NCI-H2227 (cell line): ENCODE measurements around the gene STX19.

Experiments
- DNase-seq: peaks from one replicate; lab custom pipeline; 2025; ENCODE audit not compliant: unreplicated experiment; lab: John Stamatoyannopoulos, UW

STX19 gene

GRCh38 chr3:94036909-94037507, 8.6 kb upstream of the STX19 start:
- DNase-seq: peak; percentile 25

GRCh38 chr3:94026623-94027022, 1.8 kb downstream of the STX19 start:
- DNase-seq: no peak

GRCh38 chr3:94024385-94024784, 4.0 kb downstream of the STX19 start:
- DNase-seq: no peak

- DNase-seq: no peak
These were observed 8.1 kb downstream of the STX19 start for GRCh38 chr3:94020293-94020692.

GRCh38 chr3:94019659-94020058, 8.7 kb downstream of the STX19 start:
- DNase-seq: no peak

GRCh38 chr3:94015025-94015424, 13.4 kb downstream of the STX19 start:
- DNase-seq: no peak

- DNase-seq: no peak
These were observed 16.2 kb downstream of the STX19 start for GRCh38 chr3:94012185-94012584.

- DNase-seq: no peak
These were observed 17.1 kb downstream of the STX19 start for GRCh38 chr3:94011233-94011711.

- DNase-seq: peak; percentile 1
These were observed 18.8 kb downstream of the STX19 start for GRCh38 chr3:94009608-94010007.

- no peak for DNase-seq
These were observed 20.1 kb downstream of the STX19 start for GRCh38 chr3:94008253-94008652.

- peak; percentile 11 for DNase-seq
These were observed 24.0 kb downstream of the STX19 start for GRCh38 chr3:94004301-94004910.

GRCh38 chr3:94001827-94002495, 26.4 kb downstream of the STX19 start:
- no peak for DNase-seq

GRCh38 chr3:94001191-94001590, 27.2 kb downstream of the STX19 start:
- DNase-seq: no peak

GRCh38 chr3:93994056-93994455, 34.3 kb downstream of the STX19 start:
- no peak for DNase-seq

- DNase-seq: no peak
These were observed 36.2 kb downstream of the STX19 start for GRCh38 chr3:93992207-93992606.

GRCh38 chr3:93991631-93992030, 36.8 kb downstream of the STX19 start:
- DNase-seq: no peak

- no peak for DNase-seq
These were observed 39.2 kb downstream of the STX19 start for GRCh38 chr3:93989241-93989640.

- no peak for DNase-seq
These were observed 39.6 kb downstream of the STX19 start for GRCh38 chr3:93988764-93989163.

- no peak for DNase-seq
These were observed 40.1 kb downstream of the STX19 start for GRCh38 chr3:93988283-93988682.

GRCh38 chr3:93984618-93985017, 43.8 kb downstream of the STX19 start:
- DNase-seq: no peak

GRCh38 chr3:93983408-93983807, 45.0 kb downstream of the STX19 start:
- DNase-seq: no peak

GRCh38 chr3:93981649-93982048, 46.7 kb downstream of the STX19 start:
- peak; percentile 14 for DNase-seq
